ENCODE data around the gene FAM25A.
A peak's percentile ranks its signal among the peaks of the same experiment; 100 is the strongest.
"Not testable (repeated sequence)": the region's sequence is repeated elsewhere in the genome, so short reads cannot be mapped to it uniquely, and the experiment has no call there.

The FAM25A gene

DNA sequence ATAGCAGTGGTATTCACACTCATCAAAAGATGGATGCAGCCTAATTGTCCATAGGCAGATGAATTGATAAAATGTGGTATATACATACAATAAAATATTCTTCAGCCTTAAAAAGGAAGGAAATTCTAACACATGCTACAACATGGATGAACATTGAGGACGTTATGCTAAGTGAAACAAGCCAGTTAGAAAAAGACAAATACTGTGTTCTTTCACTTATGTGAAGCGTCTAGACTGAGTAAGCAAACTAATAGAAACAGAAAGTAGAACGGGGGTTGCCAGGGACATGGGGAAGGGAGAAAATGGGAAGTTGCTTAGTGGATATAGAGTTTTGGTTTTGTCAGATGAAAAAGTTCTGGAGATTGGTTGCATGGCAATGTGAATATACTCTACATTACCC is 6.6 kb upstream of the FAM25A start:
- DNase-seq (ENCODE audit: low spot score): not testable (repeated sequence)

DNA sequence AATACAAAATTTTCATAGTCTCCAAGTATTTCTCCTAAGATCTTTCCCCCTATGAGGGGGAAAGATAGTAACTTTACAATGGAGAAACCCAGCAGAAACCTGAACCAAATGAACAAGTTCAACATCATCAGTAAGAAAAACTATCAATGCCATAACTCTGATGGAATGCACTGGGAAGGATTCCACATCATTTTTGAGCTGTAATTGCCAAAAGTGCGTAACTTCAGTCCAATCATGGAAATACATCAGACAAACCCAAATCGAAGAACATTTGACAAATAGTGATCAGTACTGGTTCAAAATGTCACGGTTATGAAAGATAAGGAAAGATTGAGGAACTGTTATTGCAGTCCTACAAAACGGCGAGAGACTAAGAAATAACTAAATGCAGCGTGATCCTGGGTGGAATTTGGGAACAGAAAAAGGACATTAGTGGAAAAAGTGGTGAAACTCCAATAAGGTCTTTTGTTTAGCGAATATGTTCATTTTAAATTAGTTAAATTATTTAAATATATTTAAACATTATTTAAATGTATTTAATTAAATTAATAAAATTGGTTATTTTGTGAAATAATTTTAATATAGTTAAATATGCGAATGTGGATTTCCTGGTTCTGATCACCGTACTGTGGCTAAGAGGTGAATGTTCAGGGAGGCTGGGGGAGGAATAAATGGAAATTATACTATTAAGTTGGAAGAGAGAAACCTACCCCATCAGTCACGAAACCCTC is 4.9 kb upstream of the FAM25A start:
- DNase-seq (ENCODE audit: low spot score): not testable (repeated sequence)

- DNase-seq (ENCODE audit: low spot score): not testable (repeated sequence)
Measured at GRCh38 chr10:87018127-87018526, 2.0 kb upstream of the FAM25A start.

DNA sequence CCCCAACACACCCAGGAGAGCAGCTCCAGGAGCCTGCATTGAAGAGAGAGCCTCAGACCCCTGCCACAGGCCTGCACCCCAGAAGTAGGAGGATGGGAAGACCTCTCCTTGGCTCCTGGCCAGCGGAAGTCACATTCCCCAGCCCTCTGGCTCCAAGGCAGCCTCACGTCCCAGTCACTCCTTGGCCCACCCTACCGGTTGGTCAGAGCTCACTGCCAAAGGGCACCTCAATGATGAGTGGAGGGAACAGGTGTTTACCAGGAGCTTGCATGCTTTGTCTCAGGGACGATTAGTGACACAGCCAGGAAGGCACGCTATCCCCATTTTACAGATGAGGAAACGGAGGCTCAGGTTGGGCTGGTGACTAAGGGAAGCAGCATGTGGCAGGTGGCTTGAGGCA is 1.0 kb upstream of the FAM25A start:
- not testable (repeated sequence) for DNase-seq (ENCODE audit: low spot score)

DNA sequence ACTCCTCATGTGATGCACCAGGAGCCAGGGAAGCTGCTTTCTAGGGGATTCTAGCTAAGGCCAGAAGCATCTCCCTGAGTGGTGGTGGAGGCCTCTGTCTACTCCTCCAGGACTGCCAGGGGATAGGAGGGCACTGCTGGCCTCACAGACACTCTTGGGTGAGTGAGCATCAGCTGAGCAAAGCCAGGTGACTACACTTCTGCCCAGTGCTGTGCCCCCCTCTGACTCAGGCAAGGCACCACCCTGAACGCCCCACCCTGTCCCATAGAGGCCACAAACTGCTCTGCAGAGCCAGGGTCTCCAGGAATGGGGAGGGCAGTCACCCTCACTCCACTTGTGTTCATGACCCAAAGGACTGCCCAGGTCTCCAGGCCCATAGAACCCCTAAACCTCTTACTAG is 590 bp upstream of the FAM25A start:
- DNase-seq (ENCODE audit: low spot score): not testable (repeated sequence)

DNA sequence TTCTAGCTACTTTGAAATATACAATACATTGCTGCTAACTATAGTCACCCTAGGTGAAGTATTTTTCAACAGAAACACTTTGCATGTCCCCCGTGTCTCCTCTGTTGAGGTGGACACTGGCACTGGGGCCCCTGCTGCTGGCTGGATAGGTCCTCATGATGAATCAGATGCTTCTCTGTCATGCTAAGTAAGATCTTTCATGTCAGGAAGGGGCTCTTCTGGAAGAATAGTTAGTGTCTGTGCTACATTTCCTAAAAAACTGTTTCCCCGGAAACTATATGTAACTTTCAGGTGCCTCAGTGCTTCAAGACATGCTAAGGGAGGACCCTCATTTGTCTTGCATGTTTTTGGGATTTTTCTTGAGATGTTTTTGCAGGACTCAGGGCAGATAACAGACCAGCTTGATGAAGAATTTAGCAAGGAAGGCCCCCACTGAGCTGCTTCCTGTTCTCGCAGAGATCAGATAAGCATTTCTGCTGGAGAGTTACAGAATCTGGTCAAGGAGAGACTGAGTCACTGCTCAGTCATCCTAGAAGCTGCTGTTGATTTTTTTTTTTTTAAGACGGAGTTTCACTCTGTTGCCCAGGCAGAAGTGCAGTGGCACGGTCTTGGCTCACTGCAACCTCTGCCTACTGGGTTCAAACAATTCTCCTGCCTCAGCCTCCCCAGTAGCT is 5.3 kb downstream of the FAM25A start:
- not testable (repeated sequence) for DNase-seq (ENCODE audit: low spot score)

GRCh38 chr10:87026747-87027508 is 6.8 kb downstream of the FAM25A start:
- DNase-seq (ENCODE audit: low spot score): not testable (repeated sequence)

DNA sequence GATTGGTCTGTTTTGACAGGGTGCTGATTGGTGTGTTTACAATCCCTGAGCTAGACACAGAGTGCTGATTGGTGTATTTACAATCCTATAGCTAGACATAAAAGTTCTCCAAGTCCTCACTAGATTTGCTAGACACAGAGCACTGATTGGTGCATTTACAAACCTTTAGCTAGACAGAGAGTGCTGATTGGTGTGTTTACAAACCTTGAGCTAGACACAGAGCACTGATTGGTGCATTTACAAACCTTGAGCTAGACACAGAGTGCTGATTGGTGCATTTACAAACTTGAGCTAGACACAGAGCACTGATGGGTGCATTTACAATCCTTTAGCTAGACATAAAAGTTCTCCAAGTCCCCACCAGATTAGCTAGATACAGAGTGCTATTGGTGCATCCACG is 10.3 kb downstream of the FAM25A start:
- not testable (repeated sequence) for DNase-seq (ENCODE audit: low spot score)

DNA sequence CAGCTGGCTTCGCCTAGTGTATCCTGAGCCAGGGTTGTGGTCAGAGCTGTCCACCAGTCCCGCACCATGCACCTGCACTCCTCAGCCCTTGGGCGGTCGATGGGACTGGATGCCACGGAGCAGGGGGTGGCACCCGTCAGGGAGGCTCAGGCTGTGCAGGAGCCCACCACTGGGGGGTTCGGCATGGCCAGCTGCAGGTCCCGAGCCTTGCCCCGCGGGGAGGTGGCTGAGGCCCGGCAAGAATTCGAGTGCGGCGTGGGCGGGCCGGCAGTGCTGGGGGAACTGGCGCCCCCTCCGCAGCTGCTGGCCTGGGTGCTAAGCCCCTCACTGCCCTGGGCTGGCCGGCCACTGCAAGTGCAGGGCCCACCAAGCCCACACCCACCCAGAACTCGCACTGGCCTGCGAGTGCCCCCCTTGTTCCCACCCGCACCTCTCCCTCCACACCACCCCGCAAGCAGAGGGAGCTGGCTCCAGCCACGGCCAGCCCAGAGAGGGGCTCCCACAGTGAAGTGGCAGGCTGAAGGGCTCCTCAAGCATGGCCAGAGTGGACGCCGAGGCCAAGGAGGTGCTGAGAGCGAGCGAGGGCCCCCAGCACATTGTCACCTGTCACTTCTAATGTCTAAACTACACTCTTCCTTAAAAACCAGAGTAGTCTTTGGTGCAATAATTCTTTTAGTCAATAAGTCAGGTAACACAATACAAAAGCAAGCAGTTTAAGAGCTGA is 11.0 kb downstream of the FAM25A start:
- no peak for DNase-seq (ENCODE audit: low spot score)

- DNase-seq (ENCODE audit: low spot score): no peak
Measured at GRCh38 chr10:87036623-87037022, 16.5 kb downstream of the FAM25A start.

GRCh38 chr10:87038286-87038717 is 18.2 kb downstream of the FAM25A start:
- DNase-seq (ENCODE audit: low spot score): no peak

DNA sequence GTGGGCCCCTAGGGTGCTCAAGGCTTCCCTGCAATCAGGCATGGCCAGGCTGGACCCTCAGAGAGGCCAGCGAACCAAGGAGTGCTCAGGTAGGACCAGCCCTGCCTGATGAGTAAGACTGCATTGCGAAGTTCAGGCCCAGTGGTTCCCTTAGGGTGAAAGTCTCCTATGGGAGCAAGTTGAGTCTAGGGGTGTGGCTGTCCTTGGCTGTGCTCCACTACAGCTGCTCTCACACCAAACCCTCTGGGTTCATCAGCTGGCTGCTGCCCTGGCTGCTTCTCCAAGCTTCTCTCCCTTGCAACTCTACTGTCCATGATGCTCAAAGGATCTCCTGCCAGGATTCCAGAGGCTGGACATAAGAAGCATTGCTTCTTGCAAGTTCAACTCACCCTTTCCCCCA is 18.7 kb downstream of the FAM25A start:
- DNase-seq (ENCODE audit: low spot score): no peak

GRCh38 chr10:87043579-87043978 is 23.5 kb downstream of the FAM25A start:
- not testable (repeated sequence) for DNase-seq (ENCODE audit: low spot score)

DNA sequence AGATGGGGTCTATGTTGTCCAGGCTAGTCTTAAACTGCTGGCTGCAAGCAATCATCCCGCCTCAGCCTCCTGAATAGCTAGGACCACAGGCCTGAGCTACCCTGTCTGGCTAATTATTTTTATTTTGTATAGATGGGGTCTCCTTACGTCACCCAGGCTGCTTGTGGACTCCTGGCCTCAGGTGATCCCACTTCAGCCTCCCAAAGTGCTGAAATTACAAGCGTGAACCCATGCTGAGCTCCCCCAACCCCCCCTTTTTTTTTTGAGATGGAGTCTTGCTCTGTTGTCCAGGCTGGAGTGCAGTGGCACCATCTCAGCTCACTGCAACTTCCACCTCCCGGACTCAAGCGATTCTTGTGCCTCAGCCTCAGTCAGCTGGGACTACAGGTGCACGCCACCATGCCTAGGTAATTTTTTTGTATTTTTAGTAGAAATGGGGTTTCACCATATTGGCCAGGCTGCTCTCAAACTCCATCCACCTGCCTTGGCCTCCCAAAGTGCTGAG is 25.4 kb downstream of the FAM25A start:
- no peak for DNase-seq (ENCODE audit: low spot score)

DNA sequence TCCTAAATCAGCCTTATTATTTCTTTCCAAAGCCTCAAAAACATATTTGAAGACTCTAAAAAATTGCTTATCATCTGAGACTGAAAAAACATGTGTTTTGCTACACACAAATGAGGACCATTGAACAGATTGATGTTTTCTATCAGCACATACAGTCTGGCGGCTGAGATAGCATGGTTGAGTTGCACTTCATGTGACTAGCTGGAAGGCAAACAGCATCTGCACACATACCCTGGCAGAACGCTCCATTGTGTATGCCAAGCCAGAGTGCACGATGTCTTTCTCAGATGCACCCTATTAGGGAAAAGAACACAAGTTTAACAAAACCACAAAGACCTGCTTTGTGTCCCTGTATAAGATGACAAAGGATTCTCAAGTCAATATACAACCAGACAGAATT is 33.0 kb downstream of the FAM25A start:
- no peak for DNase-seq (ENCODE audit: low spot score)

DNA sequence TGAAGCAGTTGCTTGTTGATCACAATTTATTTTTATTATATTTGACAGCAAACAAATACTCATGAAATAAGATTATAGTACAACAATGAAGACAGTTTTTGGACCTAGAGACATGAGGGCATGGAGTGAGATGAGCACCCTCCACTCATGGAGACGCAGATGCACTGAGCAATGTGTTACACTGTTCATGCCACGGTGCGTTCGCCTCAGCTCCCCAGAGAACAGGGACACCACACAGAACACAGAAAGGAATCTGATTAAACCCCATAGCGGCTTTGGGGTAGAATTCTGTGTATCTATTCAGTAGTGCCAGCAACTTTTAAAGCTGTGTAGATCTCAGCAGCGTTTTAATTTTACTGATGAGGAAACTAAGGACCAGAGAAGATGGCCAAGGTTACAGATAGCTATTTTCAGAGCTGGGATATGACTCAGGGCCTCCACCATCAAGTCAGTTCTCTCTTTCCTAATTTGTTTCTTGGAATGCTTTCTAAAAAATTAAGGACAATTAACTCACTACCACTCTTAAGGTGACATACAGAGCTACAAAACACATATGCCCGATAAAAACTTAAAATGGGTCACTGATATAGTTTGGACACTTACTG is 33.6 kb downstream of the FAM25A start:
- DNase-seq (ENCODE audit: low spot score): no peak

DNA sequence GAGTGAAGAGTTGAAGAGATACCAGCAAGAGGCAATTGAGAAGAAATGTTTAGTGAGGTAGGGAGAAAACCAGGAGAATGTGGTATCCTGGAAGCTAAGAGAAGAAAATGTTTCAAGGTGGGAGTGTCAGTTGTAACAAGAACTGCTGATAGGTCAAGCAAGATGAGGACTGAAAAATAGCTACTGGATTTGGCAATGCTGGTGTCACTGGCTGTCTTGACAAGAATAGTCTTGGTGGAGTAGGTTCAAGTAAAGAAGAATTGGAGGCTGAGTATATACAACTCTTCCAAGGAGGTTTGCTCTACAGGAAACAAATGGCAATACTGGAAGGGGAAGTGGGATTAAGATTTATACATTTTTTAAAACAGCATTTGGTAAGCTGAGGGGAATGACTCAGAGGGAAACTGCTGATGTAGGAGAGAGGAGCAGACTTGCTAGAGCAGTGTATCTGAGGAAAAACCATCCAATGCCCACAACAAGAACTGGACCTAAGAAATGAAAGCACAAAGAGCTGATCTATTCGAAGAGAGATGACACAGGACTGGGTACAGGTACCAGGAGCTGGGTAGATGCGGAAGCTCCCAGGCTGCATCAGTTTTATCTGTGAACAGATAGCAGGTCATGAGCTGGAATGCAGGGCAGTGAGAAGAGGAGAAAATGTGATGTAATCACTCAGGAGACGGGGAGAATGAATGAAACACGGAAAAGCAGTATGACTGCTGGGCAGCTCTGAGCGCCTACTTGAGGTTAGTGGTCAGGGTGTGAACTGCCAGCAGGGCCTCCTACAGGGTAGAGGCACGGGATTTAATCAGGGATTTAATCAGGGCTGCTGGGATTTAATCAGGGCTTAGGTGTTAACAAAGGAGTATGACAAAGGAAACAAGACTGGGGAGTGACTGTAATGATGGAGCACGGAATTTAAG is 34.5 kb downstream of the FAM25A start:
- peak; percentile 46 for DNase-seq (ENCODE audit: low spot score)

DNA sequence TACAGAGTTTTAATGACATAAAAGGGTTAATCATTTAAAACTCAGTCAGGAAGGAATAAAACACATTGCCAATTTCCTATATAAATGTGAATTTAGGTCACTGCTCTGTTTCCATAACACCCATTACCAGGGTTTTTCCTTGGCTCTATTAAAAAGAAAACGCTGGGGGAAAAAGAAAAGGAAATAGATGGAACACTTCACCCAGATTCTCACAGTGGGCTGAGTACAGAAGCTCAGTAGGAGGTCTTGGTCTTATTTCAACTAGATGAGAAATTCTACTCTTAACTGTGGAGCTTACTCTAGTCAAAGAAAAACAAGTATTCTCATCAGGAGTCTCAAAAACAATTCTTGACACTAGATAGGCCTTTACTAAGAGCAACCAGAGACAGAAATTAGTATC is 38.1 kb downstream of the FAM25A start:
- DNase-seq (ENCODE audit: low spot score): no peak

GRCh38 chr10:87059401-87059800 is 39.3 kb downstream of the FAM25A start:
- DNase-seq (ENCODE audit: low spot score): no peak

GRCh38 chr10:87060280-87060928 is 40.3 kb downstream of the FAM25A start:
- no peak for DNase-seq (ENCODE audit: low spot score)
